HG03565 (cell line): Measurements from ENCODE around the gene TRIM65.

Experiments
- ATAC-seq: cut with Tn5 transposase; IDR thresholded peaks from one replicate; pipeline ENCODE4 v1.9.1; 2021; ENCODE audit warnings: mild to moderate bottlenecking, moderate library complexity; ENCODE audit not compliant: unreplicated experiment

TRIM65 gene

GRCh38 chr17:75839942-75840798, 56.6 kb downstream of the TRIM65 start:
- no peak for ATAC-seq
